HG03103 (cell line): ENCODE measurements around the gene NNAT.

Experiments
- ATAC-seq: cut with Tn5 transposase; IDR thresholded peaks from one replicate; pipeline ENCODE4 v1.9.1; 2021; ENCODE audit warnings: low read depth; ENCODE audit not compliant: unreplicated experiment

Gene NNAT

DNA sequence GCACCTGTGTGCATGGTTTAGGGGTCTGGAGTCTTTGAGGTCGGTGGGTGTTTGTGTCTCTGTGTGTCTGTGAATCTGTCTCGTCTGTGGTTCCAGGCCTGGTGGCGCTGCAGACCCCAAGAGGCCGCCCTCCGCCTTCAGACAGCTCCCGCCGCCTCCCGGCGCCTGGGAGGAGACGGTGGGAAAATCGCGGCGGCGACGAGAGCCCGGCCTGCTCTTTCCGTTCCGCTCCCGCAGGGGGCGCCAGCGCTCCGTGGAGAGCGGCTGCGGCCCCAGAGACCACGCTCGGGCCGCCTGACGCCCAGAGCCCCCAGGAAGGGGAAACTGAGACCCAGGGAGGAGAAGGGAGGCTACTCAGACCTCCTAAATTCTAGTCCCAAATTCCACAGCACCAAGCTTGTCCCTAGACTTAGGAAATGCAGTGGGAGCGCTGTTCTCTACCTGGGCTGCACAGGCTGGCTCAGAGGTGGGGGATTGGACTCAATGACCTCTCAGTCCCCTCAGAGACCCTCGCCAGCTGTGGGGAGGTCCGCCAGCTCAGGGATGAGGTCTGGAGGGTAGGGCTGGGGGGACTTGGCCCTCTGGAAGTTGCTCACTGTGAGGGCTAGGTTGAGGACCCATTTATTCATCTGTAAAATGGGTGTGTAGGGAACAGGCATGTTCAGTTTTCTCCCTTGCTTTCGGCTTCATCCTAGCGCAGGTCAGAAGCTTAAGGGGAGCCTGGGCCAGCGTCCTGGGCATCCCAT lies 43.5 kb downstream of the NNAT start:
- ATAC-seq: no peak

DNA sequence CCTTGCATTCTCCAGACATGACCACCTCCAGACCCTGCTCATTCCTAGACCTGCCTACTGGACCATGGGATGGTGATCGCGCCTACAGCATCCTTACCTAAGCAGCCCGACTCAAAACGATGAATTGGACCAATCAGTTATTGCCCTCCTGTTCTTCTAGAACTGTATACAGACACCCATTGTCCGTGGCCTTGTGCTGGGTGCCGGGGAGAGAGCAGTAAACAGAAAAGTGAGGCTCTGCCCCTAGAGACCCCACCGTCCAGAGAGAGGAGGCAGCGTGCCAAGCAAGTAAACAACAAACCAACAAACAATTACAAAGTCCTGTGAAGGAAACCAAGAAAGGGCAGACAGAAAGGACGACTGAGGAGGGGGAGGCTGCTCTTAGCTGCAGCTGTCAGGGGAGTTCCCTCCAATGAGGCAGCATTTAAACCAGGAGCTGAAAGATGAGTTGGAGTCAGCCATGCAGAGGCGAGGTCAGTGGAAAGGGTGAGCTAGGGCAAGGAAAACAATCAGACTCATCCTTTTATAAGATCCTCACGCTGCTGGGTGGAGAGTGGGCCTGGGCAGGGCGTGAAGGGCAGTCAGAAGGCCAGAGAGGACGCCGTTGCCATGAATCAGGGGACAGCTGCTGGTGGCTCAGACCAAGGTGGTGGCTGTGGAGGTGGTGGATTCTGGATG lies 44.2 kb downstream of the NNAT start:
- no peak for ATAC-seq

DNA sequence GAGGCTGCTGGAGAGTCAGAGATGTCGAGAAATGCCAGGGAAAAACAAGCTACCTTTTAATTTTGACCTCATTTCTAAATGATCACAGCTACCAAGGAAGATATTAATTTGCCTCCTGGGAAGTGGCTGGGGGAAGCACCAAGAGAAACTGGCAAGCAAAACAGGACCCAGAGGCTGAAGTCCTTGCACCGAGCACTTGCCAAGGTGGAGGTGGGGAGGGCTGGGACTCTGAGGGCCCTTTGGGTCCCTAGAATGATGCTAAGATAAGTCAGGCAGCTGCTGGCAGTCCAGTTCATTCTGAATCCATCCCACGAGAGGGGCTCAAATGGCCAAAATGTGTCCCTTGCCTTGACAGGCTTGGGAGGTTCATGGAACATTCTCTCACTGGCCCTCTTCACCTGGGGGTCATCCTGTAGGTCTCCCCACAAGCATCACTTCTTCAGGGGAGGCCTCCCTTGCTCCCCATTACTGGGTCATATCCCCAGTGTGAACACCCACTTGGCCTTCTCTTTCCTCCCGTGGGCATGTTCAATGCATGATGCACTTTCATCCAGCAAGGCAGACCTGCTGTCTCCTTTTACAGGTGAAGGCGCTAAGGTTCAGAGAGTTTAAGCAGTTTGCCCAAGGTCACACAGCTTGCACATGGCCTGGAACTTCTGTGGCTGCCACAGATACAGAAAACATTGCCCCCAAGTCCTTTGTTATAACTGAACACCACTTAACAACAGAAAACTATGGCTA lies 45.7 kb downstream of the NNAT start:
- ATAC-seq: no peak

DNA sequence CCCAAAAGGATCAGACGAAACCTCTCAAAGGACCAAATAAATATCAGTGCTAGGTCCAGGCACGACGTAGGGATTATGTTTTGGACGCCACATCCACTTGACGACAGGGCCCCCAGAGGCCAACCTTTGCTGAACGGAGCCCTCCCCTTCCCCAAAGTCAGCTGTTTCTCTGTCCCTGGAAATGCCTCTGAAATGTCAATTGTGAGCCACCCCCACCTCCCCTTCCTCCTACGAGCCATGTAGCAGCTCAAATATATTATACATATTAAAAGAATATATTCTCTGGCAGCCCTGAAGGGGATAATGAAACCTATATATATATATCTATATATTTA lies 46.2 kb downstream of the NNAT start:
- ATAC-seq: no peak

DNA sequence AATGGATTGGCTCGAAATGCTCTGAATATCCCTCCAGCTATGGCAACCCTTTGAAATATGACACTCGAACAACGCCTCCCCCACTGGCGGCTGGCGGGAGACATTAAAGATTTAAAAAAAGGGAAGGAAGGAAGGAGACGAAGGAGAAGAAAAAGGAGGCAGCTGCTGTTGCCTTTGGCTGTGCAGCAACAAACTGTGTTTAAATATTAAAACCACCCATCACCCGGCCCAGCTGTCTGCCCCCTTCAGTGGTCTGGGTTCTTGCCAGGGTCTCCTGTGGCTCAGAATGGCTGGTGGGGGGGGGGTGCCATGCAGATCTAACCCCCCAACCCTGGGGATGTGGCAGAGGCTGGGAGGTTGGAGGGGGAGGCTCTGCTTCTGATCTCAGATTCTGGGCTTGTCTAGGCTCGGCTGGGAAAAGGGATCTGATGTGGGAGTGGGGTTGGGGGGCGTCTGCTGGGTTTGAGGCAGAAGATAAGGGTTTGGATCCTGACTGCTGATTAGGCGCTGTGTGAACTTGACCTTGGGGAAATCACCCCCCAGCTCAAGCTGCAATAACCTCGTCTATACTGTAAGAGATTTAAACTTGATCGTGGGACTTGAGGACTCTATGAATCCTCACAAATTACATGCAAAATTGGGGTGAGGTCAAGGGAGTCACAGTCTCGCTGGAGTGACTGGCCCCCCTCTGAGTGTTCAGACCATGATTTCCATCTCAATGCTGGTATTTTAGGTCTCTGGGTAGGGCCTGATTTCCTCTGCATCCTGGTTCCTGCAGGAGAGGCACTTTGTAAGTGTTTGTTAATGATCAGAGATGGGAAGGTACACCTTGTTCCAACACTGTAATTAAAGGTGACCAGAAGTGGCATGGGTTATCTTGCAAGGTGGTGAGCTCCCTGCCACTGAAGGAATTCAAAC lies 46.9 kb downstream of the NNAT start:
- no peak for ATAC-seq

DNA sequence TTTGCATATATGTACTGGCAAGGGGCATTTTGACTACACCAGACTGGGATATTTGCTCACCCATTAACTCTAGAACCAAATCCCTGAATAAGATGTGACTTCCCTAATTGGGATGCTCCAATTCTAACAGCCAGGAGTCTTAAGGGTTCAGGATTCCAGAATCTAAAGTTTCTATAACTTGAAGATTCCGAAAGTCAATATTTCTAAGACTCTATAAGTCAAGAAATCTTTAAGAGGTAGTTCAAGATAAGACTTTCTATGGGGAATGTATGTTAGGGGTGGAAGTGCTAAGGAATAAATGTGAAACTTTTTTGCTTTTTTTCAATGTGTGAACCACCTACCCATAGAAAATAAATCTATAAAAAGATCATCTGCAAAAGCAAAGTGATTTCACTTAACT lies 49.4 kb downstream of the NNAT start:
- no peak for ATAC-seq

DNA sequence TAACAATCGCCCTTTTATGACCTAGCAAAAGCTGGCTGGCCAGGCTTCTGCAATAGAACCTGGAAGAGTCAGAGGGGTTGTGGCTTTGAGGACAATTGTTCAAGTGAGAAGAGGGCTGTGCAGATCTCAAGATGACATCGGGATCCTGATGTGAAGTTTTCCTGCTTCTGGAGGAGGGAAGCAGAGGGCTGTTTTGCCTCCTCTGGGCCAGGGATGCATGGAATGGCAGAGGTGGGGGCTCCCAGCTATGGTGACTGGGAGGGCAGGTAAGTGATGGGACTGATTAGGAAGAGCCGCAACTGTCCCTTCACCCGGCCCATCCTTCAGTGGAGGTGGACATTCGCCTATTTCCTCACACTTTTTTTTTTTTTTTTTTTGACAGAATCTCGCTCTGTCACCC lies 50.0 kb downstream of the NNAT start:
- ATAC-seq: no peak
